GM18519 (cell line): Measurements from ENCODE around the gene TYW1.
A peak's percentile ranks its signal among the peaks of the same experiment; 100 is the strongest.
"Not testable (repeated sequence)": the region's sequence is repeated elsewhere in the genome, so short reads cannot be mapped to it uniquely, and the experiment has no call there.

ENCODE experiments used
- ATAC-seq: cut with Tn5 transposase; IDR thresholded peaks from one replicate; pipeline ENCODE4 v1.9.1; 2021; ENCODE audit warnings: mild to moderate bottlenecking, moderate library complexity; ENCODE audit not compliant: unreplicated experiment, low FRiP score

Gene TYW1

DNA sequence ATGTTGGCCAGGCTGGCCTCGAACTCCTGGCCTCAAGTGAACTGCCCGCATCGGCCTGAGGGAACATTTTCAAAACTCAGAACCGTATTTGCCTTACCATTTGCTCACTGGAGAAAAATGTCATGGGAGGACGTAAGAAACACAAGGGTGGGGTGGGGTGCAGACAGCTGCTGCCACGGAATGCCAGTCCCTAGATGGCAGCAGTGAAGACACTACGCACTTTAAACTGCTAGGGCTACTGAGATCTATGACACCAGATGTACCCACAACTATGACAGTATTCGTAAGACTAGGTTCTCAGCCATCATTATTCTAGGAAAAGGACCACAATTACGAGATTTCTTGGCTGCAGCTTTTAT, 2.0 kb upstream of the TYW1 start:
- ATAC-seq, result not testable (repeated sequence)

GRCh38 chr7:66995050-66995776, 1.4 kb upstream of the TYW1 start, which contains the start of gene SBDS:
SBDS (minus strand) TSS chr7:66995586; CDS start chr7:66995417, 169 bp downstream.
- ATAC-seq, result peak; percentile 67

GRCh38 chr7:67000601-67001258, 4.1 kb downstream of the TYW1 start:
- ATAC-seq, result not testable (repeated sequence)

DNA sequence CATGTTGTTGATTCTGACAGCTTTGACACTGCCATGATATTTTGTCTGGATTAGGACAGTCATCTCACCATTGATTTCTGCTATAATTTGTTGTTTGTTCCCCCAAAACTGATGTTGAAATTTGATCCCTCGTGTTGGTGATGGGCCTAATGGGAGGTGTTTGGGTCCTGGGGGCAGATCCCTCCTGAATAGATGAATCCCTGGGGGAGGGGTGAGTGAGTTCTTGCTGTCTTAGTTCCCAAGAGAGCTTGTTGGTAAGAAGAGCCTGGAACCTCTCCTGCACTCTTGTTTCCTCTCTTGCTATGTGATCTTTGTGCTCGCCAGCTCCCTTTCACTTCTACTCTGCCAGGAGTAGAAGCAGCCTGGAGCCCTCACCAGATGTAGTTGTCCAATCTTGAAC, 7.5 kb downstream of the TYW1 start:
- not testable (repeated sequence) for ATAC-seq

DNA sequence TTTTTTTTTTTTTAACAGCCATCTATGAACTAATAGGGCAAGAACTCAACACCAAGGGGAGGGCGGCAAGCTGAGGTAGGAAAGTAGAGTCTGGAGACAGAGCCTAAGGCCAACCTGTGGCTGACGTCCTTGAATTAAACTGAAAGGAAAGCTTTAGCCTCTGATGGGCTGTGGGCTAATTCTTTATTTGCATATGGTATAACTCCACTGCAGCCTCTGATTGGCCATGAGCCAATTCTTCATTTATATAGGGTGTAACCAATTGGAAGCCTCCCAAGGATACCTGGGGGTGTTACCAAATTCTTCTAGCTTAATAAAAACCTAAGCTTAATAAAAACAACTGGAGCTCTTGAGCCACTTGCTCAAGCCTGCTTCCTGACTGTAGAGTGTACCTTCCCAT, 10.3 kb downstream of the TYW1 start:
- ATAC-seq, result no peak

DNA sequence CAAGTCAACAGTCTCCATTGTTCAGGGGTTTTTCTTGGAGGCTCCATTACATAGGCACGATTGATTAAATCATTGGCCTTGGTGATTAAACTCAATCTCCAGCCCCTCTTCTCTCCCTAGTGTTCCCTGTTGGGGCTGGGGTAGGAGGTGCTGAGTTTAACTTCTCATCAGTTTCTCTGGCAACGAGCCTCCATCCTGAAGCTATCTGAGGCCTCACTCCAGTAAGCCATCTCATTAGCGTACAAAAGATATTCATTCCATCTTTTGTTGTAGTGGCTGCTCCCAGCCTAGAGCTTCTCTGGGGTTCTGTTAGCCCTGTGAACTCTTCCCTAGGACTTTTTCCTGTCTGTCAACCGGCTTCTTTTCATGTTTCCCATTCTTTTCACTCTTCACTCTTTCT, 11.6 kb downstream of the TYW1 start:
- no peak for ATAC-seq

- ATAC-seq, result not testable (repeated sequence)
These were observed 13.0 kb downstream of the TYW1 start for GRCh38 chr7:67009677-67010076.

DNA sequence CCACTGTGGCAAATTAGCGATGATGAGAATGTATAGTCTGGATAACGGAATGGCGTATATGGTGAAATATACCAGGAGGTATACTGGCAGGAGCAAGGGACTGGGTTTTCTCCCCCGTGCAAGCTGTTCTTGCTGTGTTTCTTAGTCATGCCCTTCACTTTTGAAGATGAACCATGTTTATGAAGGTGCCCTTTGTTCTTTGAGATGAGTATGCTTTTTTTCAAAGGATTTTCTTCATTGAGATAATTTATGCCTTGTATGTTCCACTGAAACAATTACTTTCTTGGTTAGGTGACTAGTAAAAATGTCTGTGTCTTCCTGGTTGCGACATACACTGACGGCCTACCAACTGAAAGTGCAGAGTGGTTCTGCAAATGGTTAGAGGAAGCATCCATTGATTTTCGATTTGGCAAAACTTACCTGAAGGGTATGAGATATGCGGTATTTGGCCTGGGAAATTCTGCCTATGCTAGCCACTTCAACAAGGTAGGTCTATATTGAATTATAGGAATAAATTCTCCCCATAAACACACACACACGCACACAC, 17.5 kb downstream of the TYW1 start:
- not testable (repeated sequence) for ATAC-seq

DNA sequence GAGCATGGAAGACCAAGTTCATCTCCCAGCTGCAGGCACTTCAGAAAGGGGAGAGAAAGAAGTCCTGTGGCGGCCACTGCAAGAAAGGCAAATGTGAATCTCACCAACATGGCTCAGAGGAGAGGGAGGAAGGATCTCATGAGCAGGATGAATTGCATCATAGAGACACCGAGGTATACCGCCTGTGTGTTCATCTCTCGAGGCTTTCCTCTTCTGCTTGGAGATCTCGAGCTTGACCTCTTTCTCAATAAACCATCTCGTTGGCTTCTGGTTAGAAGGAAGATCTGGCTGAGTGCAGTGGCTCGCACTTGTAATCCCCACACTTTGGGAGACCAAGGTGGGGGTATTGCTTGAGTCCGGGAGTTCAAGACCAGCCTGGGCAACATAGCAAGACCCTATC, 21.3 kb downstream of the TYW1 start:
- ATAC-seq, result not testable (repeated sequence)

- ATAC-seq, result no peak
These were observed 22.3 kb downstream of the TYW1 start for GRCh38 chr7:67018940-67019339.

GRCh38 chr7:67019562-67020390, 23.1 kb downstream of the TYW1 start:
- no peak for ATAC-seq

DNA sequence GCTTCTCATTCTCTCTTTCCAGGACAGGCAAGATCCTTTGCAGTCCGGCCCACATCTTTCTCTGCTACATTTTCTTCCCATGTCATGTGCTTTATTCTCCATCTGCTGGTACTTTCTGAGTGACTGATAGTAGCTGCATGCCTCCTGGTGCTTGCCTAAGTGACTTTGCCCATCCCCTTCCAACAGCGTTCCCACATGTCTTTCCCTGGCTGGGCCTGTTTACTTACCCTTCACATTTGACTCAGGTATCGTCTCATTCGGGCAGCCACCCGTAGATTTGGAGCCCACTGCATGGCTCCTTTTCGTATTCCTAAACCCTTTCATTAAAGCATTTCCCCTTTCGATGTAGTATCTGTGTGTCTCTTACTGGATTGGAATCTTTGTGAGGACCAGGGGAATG, 24.6 kb downstream of the TYW1 start:
- no peak for ATAC-seq

DNA sequence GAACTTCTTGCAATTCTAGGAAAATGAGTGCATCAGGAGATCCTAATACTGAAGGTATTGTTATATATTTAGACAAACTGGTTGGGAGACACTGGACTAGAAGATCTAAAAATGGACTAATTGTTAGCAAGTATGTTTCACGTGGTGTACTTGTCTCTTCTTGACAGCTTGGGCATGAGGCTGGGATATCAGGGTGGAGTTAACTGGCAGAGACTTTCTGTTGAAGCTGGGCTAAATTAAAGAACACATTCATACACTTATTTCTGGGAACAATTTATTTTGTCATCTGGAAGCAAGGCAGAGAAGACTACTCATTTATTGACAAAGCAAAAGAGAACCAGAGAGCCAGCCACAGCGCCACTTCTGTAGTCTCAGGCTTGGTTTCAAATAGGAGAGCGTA, 25.9 kb downstream of the TYW1 start:
- ATAC-seq, result no peak

DNA sequence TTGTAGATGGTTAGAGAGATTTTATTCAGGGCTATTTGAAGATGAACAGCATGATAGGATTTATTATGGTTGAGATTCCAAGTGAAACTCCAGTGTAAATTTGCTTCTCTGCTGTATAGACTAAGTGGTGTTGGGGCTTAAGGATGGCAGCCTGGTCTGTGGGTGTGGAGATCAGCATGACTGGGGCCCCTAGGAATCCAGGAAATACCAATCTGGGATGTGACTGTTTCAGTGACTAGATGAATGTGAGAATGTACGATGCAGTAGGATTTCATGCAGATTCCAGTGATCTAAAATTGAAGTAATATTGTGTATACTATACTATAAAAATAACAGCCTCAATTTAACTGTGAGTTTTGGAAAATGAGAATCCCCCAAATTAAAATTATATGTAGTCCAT, 28.8 kb downstream of the TYW1 start:
- not testable (repeated sequence) for ATAC-seq

DNA sequence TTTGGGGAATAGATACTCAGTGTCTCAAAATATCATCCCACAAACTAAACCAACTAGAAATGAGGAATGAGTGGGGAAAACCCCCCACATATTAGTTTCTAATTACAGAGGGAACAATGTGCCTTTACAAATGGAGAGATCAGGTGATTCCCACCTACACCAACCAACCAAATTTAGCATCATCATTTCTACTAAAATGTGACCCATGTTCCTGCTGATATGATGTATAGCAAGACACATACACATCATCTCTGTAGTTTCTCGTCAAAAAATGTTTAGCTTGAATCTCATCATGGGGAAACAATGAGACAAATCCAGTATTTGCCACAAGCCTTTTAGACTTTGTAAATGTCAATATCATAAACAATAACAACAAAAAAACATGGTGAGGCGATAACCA, 35.1 kb downstream of the TYW1 start:
- ATAC-seq, result not testable (repeated sequence)

DNA sequence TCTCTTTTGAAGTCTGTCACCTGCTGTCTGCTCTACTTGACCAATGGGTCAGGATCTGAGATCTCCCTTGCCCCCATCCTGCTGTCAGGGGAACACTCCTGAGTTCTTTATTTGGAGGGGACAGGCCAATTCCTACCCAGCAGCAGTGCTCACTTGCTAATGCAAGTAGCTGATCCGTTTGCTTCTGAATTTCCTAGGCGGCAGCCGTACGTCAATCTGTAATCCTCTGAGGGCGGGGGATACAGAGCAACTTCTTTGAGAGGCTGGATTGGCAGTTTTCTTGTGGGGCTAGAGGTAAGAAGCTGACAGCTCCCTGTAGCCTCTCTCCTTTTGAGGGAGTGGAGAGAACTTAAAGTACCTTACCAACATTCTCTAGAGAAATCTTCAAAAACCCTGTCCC, 36.6 kb downstream of the TYW1 start:
- ATAC-seq, result no peak

- ATAC-seq, result not testable (repeated sequence)
These were observed 40.1 kb downstream of the TYW1 start for GRCh38 chr7:67036432-67037395.

GRCh38 chr7:67040832-67041231, 44.2 kb downstream of the TYW1 start:
- not testable (repeated sequence) for ATAC-seq

- not testable (repeated sequence) for ATAC-seq
These were observed 46.3 kb downstream of the TYW1 start for GRCh38 chr7:67042781-67043558.
